ENCODE results near the gene TMEM186.
"Not testable (repeated sequence)": the region's sequence is repeated elsewhere in the genome, so short reads cannot be mapped to it uniquely, and the experiment has no call there.

The TMEM186 gene

GRCh38 chr16:8804313-8804712, 6.9 kb upstream of the TMEM186 start (continued):
- TF ChIP-seq, protein P1, sequence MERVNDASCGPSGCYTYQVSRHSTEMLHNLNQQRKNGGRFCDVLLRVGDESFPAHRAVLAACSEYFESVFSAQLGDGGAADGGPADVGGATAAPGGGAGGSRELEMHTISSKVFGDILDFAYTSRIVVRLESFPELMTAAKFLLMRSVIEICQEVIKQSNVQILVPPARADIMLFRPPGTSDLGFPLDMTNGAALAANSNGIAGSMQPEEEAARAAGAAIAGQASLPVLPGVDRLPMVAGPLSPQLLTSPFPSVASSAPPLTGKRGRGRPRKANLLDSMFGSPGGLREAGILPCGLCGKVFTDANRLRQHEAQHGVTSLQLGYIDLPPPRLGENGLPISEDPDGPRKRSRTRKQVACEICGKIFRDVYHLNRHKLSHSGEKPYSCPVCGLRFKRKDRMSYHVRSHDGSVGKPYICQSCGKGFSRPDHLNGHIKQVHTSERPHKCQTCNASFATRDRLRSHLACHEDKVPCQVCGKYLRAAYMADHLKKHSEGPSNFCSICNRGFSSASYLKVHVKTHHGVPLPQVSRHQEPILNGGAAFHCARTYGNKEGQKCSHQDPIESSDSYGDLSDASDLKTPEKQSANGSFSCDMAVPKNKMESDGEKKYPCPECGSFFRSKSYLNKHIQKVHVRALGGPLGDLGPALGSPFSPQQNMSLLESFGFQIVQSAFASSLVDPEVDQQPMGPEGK (CRISPR knock-in tag; IDR thresholded peaks at IDR 0.05; ENCODE audit: borderline replicate concordance), result no peak
- no peak for TF ChIP-seq PPARA (CRISPR knock-in tag; IDR thresholded peaks at IDR 0.05; ENCODE audit: borderline replicate concordance)

DNA sequence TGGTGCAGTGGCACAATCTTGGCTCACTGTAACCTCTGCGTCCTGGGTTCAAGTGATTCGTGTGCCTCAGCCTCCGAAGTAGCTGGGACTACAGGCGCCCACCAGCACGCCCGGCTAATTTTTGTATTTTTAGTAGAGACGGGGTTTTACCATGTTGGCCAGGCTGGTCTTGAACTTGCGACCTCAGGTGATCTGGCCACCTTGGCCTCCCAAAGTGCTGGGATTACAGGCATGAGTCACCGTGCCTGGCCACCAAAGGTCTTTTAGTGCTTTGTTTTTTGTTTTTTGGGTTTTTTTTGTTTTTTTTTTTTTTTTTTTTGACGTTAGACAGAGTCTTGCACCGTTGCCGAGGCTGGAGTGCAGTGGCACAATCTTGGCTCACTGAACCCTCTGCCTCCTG, 6.3 kb upstream of the TMEM186 start:
- not testable (repeated sequence) for ATAC-seq

GRCh38 chr16:8801701-8802100, 4.3 kb upstream of the TMEM186 start:
- TF ChIP-seq PPARA (CRISPR knock-in tag; IDR thresholded peaks at IDR 0.05; ENCODE audit: borderline replicate concordance) (no peak), ARNTL (CRISPR knock-in tag; IDR thresholded peaks at IDR 0.05; ENCODE audit: borderline replicate concordance, low read depth) (no peak), ZC3H10 (CRISPR knock-in tag; IDR thresholded peaks at IDR 0.05) (no peak), OSR1 (CRISPR knock-in tag; IDR thresholded peaks at IDR 0.05) (no peak), GLIS3 (CRISPR knock-in tag; IDR thresholded peaks at IDR 0.05) (no peak)
- TF ChIP-seq, protein P2, sequence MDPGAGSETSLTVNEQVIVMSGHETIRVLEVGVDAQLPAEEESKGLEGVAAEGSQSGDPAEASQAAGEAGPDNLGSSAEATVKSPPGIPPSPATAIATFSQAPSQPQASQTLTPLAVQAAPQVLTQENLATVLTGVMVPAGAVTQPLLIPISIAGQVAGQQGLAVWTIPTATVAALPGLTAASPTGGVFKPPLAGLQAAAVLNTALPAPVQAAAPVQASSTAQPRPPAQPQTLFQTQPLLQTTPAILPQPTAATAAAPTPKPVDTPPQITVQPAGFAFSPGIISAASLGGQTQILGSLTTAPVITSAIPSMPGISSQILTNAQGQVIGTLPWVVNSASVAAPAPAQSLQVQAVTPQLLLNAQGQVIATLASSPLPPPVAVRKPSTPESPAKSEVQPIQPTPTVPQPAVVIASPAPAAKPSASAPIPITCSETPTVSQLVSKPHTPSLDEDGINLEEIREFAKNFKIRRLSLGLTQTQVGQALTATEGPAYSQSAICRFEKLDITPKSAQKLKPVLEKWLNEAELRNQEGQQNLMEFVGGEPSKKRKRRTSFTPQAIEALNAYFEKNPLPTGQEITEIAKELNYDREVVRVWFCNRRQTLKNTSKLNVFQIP (CRISPR knock-in tag; IDR thresholded peaks at IDR 0.05; ENCODE audit: borderline replicate concordance, low read depth), result no peak
- TF ChIP-seq, protein P1 (CRISPR knock-in tag; IDR thresholded peaks at IDR 0.05; ENCODE audit: borderline replicate concordance), result no peak
- TF ChIP-seq, protein P3, sequence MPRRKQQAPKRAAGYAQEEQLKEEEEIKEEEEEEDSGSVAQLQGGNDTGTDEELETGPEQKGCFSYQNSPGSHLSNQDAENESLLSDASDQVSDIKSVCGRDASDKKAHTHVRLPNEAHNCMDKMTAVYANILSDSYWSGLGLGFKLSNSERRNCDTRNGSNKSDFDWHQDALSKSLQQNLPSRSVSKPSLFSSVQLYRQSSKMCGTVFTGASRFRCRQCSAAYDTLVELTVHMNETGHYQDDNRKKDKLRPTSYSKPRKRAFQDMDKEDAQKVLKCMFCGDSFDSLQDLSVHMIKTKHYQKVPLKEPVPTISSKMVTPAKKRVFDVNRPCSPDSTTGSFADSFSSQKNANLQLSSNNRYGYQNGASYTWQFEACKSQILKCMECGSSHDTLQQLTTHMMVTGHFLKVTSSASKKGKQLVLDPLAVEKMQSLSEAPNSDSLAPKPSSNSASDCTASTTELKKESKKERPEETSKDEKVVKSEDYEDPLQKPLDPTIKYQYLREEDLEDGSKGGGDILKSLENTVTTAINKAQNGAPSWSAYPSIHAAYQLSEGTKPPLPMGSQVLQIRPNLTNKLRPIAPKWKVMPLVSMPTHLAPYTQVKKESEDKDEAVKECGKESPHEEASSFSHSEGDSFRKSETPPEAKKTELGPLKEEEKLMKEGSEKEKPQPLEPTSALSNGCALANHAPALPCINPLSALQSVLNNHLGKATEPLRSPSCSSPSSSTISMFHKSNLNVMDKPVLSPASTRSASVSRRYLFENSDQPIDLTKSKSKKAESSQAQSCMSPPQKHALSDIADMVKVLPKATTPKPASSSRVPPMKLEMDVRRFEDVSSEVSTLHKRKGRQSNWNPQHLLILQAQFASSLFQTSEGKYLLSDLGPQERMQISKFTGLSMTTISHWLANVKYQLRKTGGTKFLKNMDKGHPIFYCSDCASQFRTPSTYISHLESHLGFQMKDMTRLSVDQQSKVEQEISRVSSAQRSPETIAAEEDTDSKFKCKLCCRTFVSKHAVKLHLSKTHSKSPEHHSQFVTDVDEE (CRISPR knock-in tag; IDR thresholded peaks at IDR 0.05), result no peak
- no peak for ATAC-seq

DNA sequence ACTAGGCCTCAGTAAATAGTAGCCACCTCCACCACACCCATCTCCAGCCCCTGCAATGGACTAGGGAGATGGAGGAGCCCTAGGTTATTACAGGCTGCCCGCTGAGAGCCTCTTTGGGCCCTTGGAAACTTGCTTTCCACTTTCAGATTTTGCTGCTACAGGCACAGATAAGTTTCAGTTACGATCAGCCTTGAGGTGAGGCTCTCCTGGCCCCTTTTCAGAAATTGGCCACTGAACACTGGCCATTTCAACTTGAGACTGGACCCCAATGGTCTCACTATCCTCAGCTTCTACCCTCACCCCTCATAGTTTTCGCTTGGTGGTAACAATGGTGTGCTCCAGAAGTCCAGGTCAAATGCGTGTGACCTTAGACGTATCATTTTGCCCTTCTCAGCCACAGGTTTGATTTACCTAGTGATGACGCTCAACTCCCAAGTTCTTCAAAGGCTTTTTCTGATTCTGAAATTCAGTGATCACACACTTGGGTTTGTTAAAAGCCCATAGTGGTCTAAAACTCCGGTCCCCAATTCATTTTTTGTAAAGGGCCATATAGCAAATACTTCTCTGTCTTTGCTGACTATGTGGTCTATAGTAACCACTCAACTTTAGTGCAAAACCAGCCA, 1.2 kb upstream of the TMEM186 start:
- TF ChIP-seq, protein P2 (CRISPR knock-in tag; IDR thresholded peaks at IDR 0.05; ENCODE audit: borderline replicate concordance, low read depth), result no peak
- TF ChIP-seq PPARA (CRISPR knock-in tag; IDR thresholded peaks at IDR 0.05; ENCODE audit: borderline replicate concordance), result no peak
- no peak for TF ChIP-seq ZNF8 (CRISPR knock-in tag; IDR thresholded peaks at IDR 0.05)
- no peak for TF ChIP-seq GLIS3 (CRISPR knock-in tag; IDR thresholded peaks at IDR 0.05)
- no peak for TF ChIP-seq ZC3H10 (CRISPR knock-in tag; IDR thresholded peaks at IDR 0.05)
- 0 out of 3 replicates have a peak, but pooled peaks have one; percentile 3 for ATAC-seq

GRCh38 chr16:8798174-8798527, 712 bp upstream of the TMEM186 start:
- TF ChIP-seq GLIS3 (CRISPR knock-in tag; IDR thresholded peaks at IDR 0.05), result no peak
- TF ChIP-seq, protein P4, sequence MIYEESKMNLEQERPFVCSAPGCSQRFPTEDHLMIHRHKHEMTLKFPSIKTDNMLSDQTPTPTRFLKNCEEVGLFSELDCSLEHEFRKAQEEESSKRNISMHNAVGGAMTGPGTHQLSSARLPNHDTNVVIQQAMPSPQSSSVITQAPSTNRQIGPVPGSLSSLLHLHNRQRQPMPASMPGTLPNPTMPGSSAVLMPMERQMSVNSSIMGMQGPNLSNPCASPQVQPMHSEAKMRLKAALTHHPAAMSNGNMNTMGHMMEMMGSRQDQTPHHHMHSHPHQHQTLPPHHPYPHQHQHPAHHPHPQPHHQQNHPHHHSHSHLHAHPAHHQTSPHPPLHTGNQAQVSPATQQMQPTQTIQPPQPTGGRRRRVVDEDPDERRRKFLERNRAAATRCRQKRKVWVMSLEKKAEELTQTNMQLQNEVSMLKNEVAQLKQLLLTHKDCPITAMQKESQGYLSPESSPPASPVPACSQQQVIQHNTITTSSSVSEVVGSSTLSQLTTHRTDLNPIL (CRISPR knock-in tag; IDR thresholded peaks at IDR 0.05; ENCODE audit: low read depth), result no peak
- no peak for TF ChIP-seq SNAI2 (CRISPR knock-in tag; IDR thresholded peaks at IDR 0.05)
- TF ChIP-seq ZNF70 (CRISPR knock-in tag; IDR thresholded peaks at IDR 0.05), result no peak
- TF ChIP-seq ZC3H10 (CRISPR knock-in tag; IDR thresholded peaks at IDR 0.05), result no peak
- TF ChIP-seq, protein P1 (CRISPR knock-in tag; IDR thresholded peaks at IDR 0.05; ENCODE audit: borderline replicate concordance), result no peak
- TF ChIP-seq, protein P3 (CRISPR knock-in tag; IDR thresholded peaks at IDR 0.05), result no peak
- TF ChIP-seq ZNF565 (CRISPR knock-in tag; conservative IDR thresholded peaks at IDR 0.05; ENCODE audit: low read depth), result no peak
- no peak for TF ChIP-seq ZFP3 (CRISPR knock-in tag; IDR thresholded peaks at IDR 0.05)
- ATAC-seq, result peak; percentile 30

Measured in SK-N-SH treated with all-trans-retinoic acid at 6 μM for 48 hours (cell line).